ENCODE data around the gene NCOA5. TPM values are rescaled to one million over a fixed set of nuclear protein-coding genes. Genes with fewer than 3 reads are reported as not detected.

Gene NCOA5
- total RNA-seq, 1 donor from 2014 or later: 40.2 TPM

DNA sequence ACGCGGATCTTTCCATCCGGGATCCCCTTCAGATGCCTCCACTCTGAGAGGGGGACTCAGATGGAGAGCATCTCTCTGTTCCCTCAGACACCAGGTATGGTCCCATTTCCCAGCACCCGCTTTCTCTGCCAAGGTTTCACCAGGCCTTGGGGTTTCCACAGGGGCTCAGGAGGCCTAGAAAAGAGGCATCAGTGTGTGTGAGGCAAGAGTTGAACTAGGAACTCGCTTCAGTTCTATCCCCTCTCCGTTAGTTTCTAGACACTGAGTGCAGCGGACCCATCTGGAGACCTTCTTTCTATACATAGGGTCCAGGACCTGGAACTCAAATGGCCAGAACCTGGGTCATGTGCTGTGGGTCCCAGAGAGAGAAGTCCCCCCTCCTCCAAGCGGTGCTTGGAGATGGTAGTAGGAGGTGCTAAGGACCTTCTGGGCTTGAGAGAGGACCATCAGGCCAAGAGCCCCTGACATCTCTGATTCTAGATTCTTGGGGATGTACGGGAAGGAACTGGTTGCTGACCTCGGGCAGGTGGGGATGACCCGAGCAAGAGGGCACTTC, 58.7 kb downstream of the NCOA5 start:
- peaks cover 2% of the 10 kb centered on the region for H3K4me1 Mint-ChIP-seq
- no peaks in the 10 kb centered on the region for H3K9me3 Mint-ChIP-seq
- peaks cover 96% of the 10 kb centered on the region for H3K27me3 Mint-ChIP-seq (ENCODE audit: low read depth)
- no peak for DNase-seq (ENCODE audit: low spot score in 2 of 2, unreplicated experiment in 2 of 2)
- H3K4me3 Mint-ChIP-seq: no peak overlapping the region
- H3K27ac Mint-ChIP-seq: no peak overlapping the region
- TF ChIP-seq, protein P1, sequence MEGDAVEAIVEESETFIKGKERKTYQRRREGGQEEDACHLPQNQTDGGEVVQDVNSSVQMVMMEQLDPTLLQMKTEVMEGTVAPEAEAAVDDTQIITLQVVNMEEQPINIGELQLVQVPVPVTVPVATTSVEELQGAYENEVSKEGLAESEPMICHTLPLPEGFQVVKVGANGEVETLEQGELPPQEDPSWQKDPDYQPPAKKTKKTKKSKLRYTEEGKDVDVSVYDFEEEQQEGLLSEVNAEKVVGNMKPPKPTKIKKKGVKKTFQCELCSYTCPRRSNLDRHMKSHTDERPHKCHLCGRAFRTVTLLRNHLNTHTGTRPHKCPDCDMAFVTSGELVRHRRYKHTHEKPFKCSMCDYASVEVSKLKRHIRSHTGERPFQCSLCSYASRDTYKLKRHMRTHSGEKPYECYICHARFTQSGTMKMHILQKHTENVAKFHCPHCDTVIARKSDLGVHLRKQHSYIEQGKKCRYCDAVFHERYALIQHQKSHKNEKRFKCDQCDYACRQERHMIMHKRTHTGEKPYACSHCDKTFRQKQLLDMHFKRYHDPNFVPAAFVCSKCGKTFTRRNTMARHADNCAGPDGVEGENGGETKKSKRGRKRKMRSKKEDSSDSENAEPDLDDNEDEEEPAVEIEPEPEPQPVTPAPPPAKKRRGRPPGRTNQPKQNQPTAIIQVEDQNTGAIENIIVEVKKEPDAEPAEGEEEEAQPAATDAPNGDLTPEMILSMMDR (IDR thresholded peaks at IDR 0.05; ENCODE audit: unreplicated experiment): no peak
- no peaks in the 10 kb centered on the region for H3K36me3 Mint-ChIP-seq

DNA sequence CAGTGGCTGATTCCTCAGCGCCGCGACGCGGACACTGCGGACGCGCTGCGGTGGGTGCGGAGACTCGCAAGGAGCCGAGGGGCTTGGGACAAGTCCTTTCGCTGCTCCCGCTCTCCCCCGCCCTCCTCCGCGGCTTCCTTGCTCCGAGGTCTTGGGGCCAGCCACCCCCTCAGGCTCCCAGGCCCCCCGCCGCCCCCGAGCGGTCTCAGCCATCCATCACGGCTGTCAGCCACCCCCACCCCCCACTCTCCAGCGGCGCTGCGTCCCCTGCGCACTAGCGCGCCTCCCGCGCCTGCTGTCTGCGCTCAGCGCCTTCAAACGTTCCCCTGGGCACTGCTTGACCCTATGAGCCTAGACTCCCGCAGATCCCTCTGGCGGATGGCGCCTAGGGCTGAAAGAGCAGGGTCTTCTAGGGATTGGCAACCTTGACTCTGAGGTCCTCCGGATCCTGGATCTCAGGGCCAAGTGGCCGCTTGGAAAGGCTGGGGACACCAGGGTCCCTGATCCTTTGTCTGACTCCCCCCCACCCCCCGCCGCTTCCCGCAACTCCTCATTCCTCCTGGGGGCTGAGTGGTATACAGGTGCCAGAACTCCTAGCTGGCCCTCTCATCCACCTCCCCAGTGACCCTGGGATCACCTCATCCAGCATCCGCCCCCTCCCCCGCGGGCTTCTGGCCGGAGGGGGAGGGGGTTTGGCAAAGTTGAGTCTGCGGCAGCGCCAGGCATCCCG, 59.3 kb downstream of the NCOA5 start:
- no peak overlapping the region for H3K27ac Mint-ChIP-seq
- peaks cover 2% of the 10 kb centered on the region for H3K4me1 Mint-ChIP-seq
- no peak for DNase-seq (ENCODE audit: low spot score in 2 of 2, unreplicated experiment in 2 of 2)
- TF ChIP-seq, protein P1 (IDR thresholded peaks at IDR 0.05; ENCODE audit: unreplicated experiment): no peak
- H3K9me3 Mint-ChIP-seq: no peaks in the 10 kb centered on the region
- H3K36me3 Mint-ChIP-seq: no peaks in the 10 kb centered on the region
- H3K27me3 Mint-ChIP-seq (ENCODE audit: low read depth): peaks cover 95% of the 10 kb centered on the region
- no peak overlapping the region for H3K4me3 Mint-ChIP-seq

DNA sequence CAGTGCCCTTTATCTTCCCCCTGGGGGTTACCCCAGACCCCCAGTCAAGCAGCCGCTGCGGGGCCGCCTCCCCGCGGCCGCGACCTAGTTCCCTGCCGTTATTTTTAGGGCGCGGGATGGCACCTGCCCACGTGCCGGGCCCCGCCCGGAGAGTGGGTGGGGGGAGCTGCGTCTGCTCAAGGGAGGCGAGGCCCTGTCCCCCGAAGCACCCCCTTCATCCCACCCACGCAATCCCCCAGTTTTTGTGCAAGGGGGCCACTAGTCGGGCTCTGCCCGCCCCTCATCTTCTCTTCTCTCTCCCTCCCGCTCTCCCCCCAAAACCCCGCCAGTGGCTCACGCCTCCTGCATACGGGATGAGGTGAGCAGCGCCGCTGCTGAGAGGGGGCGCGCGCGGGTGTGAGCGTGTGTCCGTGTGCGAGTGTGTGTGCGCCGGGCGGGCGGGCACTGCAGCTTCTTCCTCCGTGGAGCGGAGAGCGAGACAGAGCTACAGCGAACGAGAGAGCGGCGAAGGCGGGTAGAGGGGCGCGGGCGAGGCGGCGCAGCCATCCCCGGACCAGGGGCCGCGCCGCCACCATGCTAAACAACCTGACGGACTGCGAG, 60.9 kb downstream of the NCOA5 start, which contains the start of gene SLC12A5:
TSS of gene SLC12A5 (plus strand) at position 444 of the 600 bp plus-strand sequence. CDS start at position 574, 130 bp downstream.
- DNase-seq (ENCODE audit: low spot score in 2 of 2, unreplicated experiment in 2 of 2): no peak
- no peaks in the 10 kb centered on the region for H3K9me3 Mint-ChIP-seq
- H3K4me1 Mint-ChIP-seq: peaks cover 2% of the 10 kb centered on the region
- H3K4me3 Mint-ChIP-seq: no peak within 1 kb of the TSS
- H3K36me3 Mint-ChIP-seq: no peaks in the 10 kb centered on the region
- peaks cover 95% of the 10 kb centered on the region for H3K27me3 Mint-ChIP-seq (ENCODE audit: low read depth)
- TF ChIP-seq, protein P1 (IDR thresholded peaks at IDR 0.05; ENCODE audit: unreplicated experiment): no peak
- no peak within 1 kb of the TSS for H3K27ac Mint-ChIP-seq

DNA sequence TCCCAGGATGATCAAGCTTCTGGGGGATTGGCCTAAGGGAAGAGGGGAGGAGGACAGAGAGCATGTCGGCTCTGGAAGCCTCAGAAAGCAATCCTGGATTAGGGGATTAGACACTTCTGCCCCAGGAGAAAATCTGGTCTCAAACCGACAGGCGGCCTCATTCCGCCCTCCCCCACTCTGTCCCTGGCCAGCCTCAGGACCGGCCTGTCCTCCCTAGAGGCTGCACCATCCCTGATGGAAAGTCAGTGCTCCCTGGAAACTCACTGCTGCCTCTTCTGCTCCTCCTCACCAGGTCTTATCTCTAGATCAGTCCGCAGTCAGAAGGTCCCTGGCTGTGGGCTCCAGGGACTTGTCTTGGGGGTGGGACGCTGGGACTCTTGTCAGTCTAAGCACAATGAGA, 61.7 kb downstream of the NCOA5 start:
- no peak for DNase-seq (ENCODE audit: low spot score in 2 of 2, unreplicated experiment in 2 of 2)
- Mint-ChIP-seq H3K27me3 (ENCODE audit: low read depth) (peaks cover 95% of the 10 kb centered on the region), H3K36me3 (no peaks in the 10 kb centered on the region), H3K27ac (no peak overlapping the region), H3K4me1 (peaks cover 2% of the 10 kb centered on the region), H3K9me3 (no peaks in the 10 kb centered on the region), H3K4me3 (no peak overlapping the region)
- TF ChIP-seq, protein P1 (IDR thresholded peaks at IDR 0.05; ENCODE audit: unreplicated experiment): no peak

DNA sequence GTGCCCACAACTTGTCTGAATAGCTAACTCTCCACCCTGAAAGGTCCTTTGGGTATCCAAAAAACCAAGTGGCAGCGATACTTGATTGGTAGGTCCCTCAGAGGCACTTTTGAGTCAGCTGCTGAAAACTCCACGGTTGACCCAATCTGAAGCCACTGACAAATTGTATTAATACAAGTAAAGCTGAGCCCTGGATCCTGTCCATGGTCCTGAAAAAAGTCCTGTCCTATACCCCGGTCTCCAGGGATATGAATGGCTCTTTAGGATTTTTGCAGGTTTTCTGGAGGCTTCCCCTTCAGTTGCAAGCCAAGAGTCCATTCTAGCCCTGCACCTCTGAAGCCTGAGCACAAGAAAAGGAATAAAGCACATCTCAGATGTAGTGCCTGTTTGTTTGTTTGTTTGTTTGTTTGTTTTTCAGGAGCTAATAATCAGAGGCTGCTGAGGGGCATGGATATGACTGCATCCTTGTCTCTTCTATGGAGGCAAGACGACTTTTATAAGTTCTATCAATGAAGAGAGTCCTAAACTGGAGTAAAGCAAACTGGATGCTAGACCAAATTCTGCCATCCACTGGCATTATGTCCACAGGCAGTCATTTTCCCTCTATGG, 62.4 kb downstream of the NCOA5 start:
- Mint-ChIP-seq H3K36me3 (no peaks in the 10 kb centered on the region), H3K27me3 (ENCODE audit: low read depth) (peaks cover 93% of the 10 kb centered on the region), H3K27ac (no peak overlapping the region), H3K4me1 (peaks cover 2% of the 10 kb centered on the region), H3K4me3 (no peak overlapping the region), H3K9me3 (no peaks in the 10 kb centered on the region)
- TF ChIP-seq, protein P1 (IDR thresholded peaks at IDR 0.05; ENCODE audit: unreplicated experiment): no peak
- DNase-seq (ENCODE audit: low spot score in 2 of 2, unreplicated experiment in 2 of 2): peak in 1 of 2 experiments; percentile 66
